T47D (cell line): ENCODE results near the gene MAP3K15.
"Not testable (repeated sequence)": the region's sequence is repeated elsewhere in the genome, so short reads cannot be mapped to it uniquely, and the experiment has no call there.

ENCODE experiments used
- DNase-seq, 2 experiments: peaks; one replicate each; pipeline versions ENCODE4 v3.0.0 to v3.0.0-alpha.2; 2011 to 2012; ENCODE audit warnings: low read depth in 1 of 2, low spot score in 1 of 2
- JUND ChIP-seq: IDR thresholded peaks from 2 replicates; pipeline ENCODE4 v1.6.1; 2012; ENCODE audit warnings: low read depth
- in situ Hi-C: cut with HindIII; loops from 2 replicates; pipeline ENCODE4 v1.10.0; 2016; ENCODE audit warnings: low sequenced_read_pairs, low pct_unique_long_range_greater_than_20kb

MAP3K15 gene

GRCh38 chrX:19512359-19512758 lies 2.9 kb downstream of the MAP3K15 start:
- in situ Hi-C loops, result no loop called here
- no peak for DNase-seq
- TF ChIP-seq JUND, result no peak

- DNase-seq, in situ Hi-C loops: not testable (repeated sequence)
Measured at GRCh38 chrX:19511796-19512195, 3.5 kb downstream of the MAP3K15 start.

- in situ Hi-C loops, result no loop called here
- TF ChIP-seq JUND, result no peak
- DNase-seq, result no peak
Measured at GRCh38 chrX:19496711-19497110, 18.6 kb downstream of the MAP3K15 start.

GRCh38 chrX:19487520-19488200 lies 27.6 kb downstream of the MAP3K15 start:
- in situ Hi-C loops, result no loop called here
- DNase-seq, result no peak
- no peak for TF ChIP-seq JUND

GRCh38 chrX:19479458-19479857 lies 35.9 kb downstream of the MAP3K15 start:
- in situ Hi-C loops, result no loop called here
- DNase-seq, result no peak
- no peak for TF ChIP-seq JUND

GRCh38 chrX:19468383-19468782 lies 46.9 kb downstream of the MAP3K15 start:
- in situ Hi-C loops, DNase-seq: not testable (repeated sequence)

- no peak for TF ChIP-seq JUND
- DNase-seq, result no peak
- in situ Hi-C loops, result no loop called here
Measured at GRCh38 chrX:19462879-19463278, 52.4 kb downstream of the MAP3K15 start.

- TF ChIP-seq JUND, result no peak
- DNase-seq, result no peak
- in situ Hi-C loops, result no loop called here
Measured at GRCh38 chrX:19462231-19462630, 53.1 kb downstream of the MAP3K15 start.

GRCh38 chrX:19457662-19458061 lies 57.6 kb downstream of the MAP3K15 start:
- no peak for TF ChIP-seq JUND
- DNase-seq, result no peak
- in situ Hi-C loops, result no loop called here

GRCh38 chrX:19448077-19448476 lies 67.2 kb downstream of the MAP3K15 start:
- in situ Hi-C loops, result no loop called here
- DNase-seq, result no peak
- TF ChIP-seq JUND, result no peak

GRCh38 chrX:19446397-19446796 lies 68.9 kb downstream of the MAP3K15 start:
- no peak for TF ChIP-seq JUND
- no peak for DNase-seq
- in situ Hi-C loops, result no loop called here

- in situ Hi-C loops, DNase-seq: not testable (repeated sequence)
Measured at GRCh38 chrX:19445772-19446171, 69.5 kb downstream of the MAP3K15 start.

- TF ChIP-seq JUND, result no peak
- DNase-seq, result no peak
- in situ Hi-C loops, result no loop called here
Measured at GRCh38 chrX:19443869-19444526, 71.3 kb downstream of the MAP3K15 start.

- in situ Hi-C loops, result no loop called here
- no peak for DNase-seq
- TF ChIP-seq JUND, result no peak
Measured at GRCh38 chrX:19440713-19441112, 74.6 kb downstream of the MAP3K15 start.

- in situ Hi-C loops, DNase-seq: not testable (repeated sequence)
Measured at GRCh38 chrX:19422661-19423060, 92.6 kb downstream of the MAP3K15 start.
